Measurements from ENCODE around the gene EFNA5.
"Not testable (repeated sequence)": the region's sequence is repeated elsewhere in the genome, so short reads cannot be mapped to it uniquely, and the experiment has no call there.

DNA sequence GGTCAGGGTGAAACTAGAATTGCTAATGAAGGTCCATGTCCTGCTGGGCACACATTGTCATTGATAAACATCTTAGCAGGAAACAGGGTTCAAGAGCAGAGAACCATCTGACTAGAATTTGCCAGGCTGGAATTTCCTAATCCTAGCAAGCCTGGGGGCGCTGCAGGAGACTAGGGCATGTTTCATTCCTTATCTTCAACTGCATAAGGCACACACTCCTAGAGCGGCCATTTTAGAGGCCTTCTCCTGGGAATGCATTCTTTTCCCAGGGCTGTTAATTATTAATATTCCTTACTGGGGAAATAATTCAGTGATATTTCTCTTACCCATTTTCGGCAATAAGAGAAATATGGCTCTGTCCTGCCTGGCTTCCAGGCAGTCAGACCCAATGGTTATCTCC is 324.2 kb downstream of the EFNA5 start:
- not testable (repeated sequence) for TF ChIP-seq POLR2A, CTCF (IDR thresholded peaks at IDR 0.05)

Measured in esophagus squamous epithelium (tissue), 4 donors.